HepG2 (cell line): Measurements from ENCODE around the gene BCKDHA. TPM values are rescaled to one million over a fixed set of nuclear protein-coding genes. Genes with fewer than 3 reads are reported as not detected.

Experiments
- BRCA1 ChIP-seq: sonication (generic); formaldehyde crosslinking; IDR thresholded peaks from 2 replicates; pipeline ENCODE4 v1.4.0; 2020; ENCODE audit warnings: missing genetic modification reagents
- MIER2 ChIP-seq: IDR thresholded peaks from 2 replicates; pipeline ENCODE4 v1.6.1; 2016; ENCODE audit warnings: missing biosample characterization, missing genetic modification reagents
- SKIL ChIP-seq: sonication (generic); formaldehyde crosslinking; IDR thresholded peaks from 2 replicates; pipeline ENCODE4 v1.8.0; 2022; ENCODE audit warnings: missing genetic modification reagents, mild to moderate bottlenecking, moderate library complexity, borderline replicate concordance
- SP5 ChIP-seq: IDR thresholded peaks from 2 replicates; pipeline ENCODE4 v1.6.1; 2016; ENCODE audit warnings: low read depth, borderline replicate concordance
- TFDP1 ChIP-seq: IDR thresholded peaks from 2 replicates; pipeline ENCODE4 v1.6.1; 2016; ENCODE audit warnings: missing compliant biosample characterization, missing genetic modification reagents, borderline replicate concordance
- THRA ChIP-seq: sonication (generic); formaldehyde crosslinking; IDR thresholded peaks from 2 replicates; pipeline ENCODE4 v1.4.0; 2020; ENCODE audit warnings: missing genetic modification reagents, borderline replicate concordance
- TOPORS ChIP-seq: sonication (generic); formaldehyde crosslinking; IDR thresholded peaks from 2 replicates; pipeline ENCODE4 v1.8.0; 2023; ENCODE audit warnings: mild to moderate bottlenecking, missing genetic modification reagents
- ZFP36 ChIP-seq: fragments of 150-350 bp; IDR thresholded peaks from 2 replicates; pipeline ENCODE4 v1.6.1; 2018; ENCODE audit warnings: borderline replicate concordance, low read length, low read depth; ENCODE audit not compliant: partially characterized antibody
- ZNF142 ChIP-seq: sonication (generic); formaldehyde crosslinking; IDR thresholded peaks from 2 replicates; pipeline ENCODE4 v1.4.0; 2020; ENCODE audit warnings: missing genetic modification reagents
- ZSCAN12 ChIP-seq: sonication (generic); formaldehyde crosslinking; IDR thresholded peaks from 2 replicates; pipeline ENCODE4 v1.9.0; 2021; ENCODE audit warnings: mild to moderate bottlenecking, missing genetic modification reagents
- polyA plus RNA-seq, 8 experiments: library from polyadenylated mRNA; depleted of rRNA in 3 of 8; stranded (reverse) in 7 of 8; unstranded in 1 of 8; fragments of >200 nt; fragmentation: Illumina TruSeq in 4 of 8; extraction: Trizol in 4 of 8; gene quantifications; 2 replicates each; pipeline versions ENCODE4 v1.2.1 to v1.2.3, GENCODE V29; 2011 to 2016; ENCODE audit warnings: low read depth in 4 of 8, missing spikeins in 1 of 8, mixed read lengths in 1 of 8; ENCODE audit not compliant: insufficient read depth in 1 of 8
- total RNA-seq, 5 experiments: library from RNA; depleted of rRNA; stranded (reverse); fragments of >200 nt; fragmentation: Illumina TruSeq; extraction: Trizol; gene quantifications; 2 replicates each; pipeline ENCODE4 v1.2.3, GENCODE V29; 2016; ENCODE audit warnings: low read depth in 1 of 5

BCKDHA gene
- total and polyA plus RNA-seq, 2 of the 13 experiments (the other 11 are each of a cell fraction or from before 2014, with no cell fraction given) = 11.8 to 31.5 TPM

GRCh38 chr19:41397086-41398049 is at the start of gene BCKDHA, which contains the start of gene EXOSC5 (continued):
- TF ChIP-seq THRA (CRISPR knock-in tag) = no peak
- peak; percentile 48; the same call in 1 of the 2 replicates for TF ChIP-seq ZNF142 (CRISPR knock-in tag)
- no peak for TF ChIP-seq ZSCAN12 (CRISPR knock-in tag)
- 0 out of 2 replicates have a peak, but pooled peaks have one; percentile 69 for TF ChIP-seq BRCA1 (CRISPR knock-in tag)
- TF ChIP-seq TOPORS (CRISPR knock-in tag) = no peak
- TF ChIP-seq TFDP1 (CRISPR knock-in tag) = peak; percentile 95
- TF ChIP-seq ZFP36 = no peak
- peak; percentile 67; the same call in 1 of the 2 replicates for TF ChIP-seq SP5
- no peak for TF ChIP-seq SKIL (CRISPR knock-in tag)
- no peak for TF ChIP-seq MIER2 (CRISPR knock-in tag)
